GM18505 (cell line): ENCODE measurements around the gene SDR39U1.
"Not testable (repeated sequence)": the region's sequence is repeated elsewhere in the genome, so short reads cannot be mapped to it uniquely, and the experiment has no call there.

ENCODE experiments used
- ATAC-seq: cut with Tn5 transposase; IDR thresholded peaks from one replicate; pipeline ENCODE4 v1.9.1; 2021; ENCODE audit not compliant: unreplicated experiment
- POLR2A ChIP-seq: IDR thresholded peaks from 4 replicates; pipeline ENCODE4 v1.6.1; 2011; ENCODE audit warnings: borderline replicate concordance; ENCODE audit not compliant: insufficient read depth, insufficient read length; ENCODE audit errors: extremely low read depth

SDR39U1 gene

DNA sequence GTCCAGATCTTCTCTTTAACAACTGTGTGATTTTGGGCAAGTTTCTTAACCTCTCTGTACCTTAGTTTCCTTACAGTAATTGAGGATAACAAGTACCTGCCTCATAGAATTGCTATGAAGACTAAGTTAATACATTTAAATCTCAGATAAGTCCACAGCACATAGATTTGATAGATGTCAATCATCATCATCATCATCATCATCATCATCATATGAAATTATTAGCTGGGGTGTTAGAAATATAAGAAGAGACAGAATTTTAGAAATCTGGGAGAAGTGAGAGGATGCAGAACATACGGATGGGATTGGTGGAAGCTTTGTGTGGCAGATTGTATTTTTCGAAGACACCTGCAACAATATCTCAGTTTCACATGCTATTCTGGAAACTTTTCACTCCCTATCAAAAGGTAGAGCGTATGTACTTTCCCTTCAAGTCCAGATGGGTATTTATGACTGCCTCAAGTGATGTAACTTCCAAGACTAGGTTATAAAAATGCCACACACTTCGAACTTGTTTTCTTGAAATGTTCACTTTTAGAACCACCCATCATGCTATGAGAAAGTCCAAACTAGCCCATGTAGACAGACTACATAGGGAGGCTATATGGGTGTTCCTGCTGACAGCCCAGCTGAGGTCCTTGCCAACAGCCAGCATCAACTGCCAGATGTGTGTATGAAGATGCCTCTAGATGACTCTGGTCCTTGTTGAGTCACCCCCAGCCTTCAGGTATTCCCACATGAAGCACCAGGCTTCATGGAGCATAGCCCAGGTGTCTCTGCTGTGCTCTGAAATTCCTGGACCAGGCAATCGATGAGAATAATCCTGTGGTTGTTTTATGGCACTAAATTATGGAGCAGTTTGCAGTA lies 20.7 kb upstream of the SDR39U1 start:
- TF ChIP-seq POLR2A = no peak
- no peak for ATAC-seq

DNA sequence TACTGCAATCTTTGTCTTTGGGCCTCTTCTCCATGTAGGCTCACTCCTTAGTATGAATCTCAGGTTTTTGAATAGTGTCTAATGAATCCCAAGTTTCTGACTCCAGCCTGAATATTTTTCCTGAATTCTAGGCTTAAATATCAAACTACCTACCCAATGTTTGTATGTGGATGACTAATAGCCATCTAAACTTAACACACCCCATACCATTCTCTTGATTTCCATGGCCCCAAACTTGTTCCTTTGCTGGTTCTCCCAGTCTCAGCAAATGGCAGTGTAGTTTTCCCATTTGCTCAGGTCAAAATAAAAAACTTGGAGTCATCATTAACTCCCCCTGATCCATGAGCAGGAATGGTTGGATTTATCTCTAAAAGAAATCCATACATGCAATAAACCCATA lies 18.8 kb upstream of the SDR39U1 start:
- TF ChIP-seq POLR2A = no peak
- no peak for ATAC-seq

DNA sequence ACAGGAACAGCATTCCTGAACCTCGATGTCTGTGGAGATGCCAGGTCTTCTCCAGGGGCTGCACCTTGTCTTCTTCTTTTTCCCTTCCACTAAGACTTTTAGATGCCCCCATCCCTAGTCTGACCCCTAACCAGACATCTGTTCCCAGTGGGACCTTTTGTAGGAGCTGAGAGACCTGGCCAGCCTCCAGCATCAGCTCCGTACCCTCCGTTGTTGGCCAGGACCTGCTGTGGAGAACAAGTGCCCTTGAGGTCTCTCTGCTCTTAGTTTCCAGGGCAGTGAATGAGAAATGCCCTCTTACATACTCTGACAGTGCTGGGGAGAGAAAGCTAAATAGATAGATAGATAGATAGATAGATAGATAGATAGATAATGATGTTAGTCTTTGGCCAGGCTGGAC lies 16.8 kb upstream of the SDR39U1 start:
- TF ChIP-seq POLR2A = no peak
- ATAC-seq = no peak

DNA sequence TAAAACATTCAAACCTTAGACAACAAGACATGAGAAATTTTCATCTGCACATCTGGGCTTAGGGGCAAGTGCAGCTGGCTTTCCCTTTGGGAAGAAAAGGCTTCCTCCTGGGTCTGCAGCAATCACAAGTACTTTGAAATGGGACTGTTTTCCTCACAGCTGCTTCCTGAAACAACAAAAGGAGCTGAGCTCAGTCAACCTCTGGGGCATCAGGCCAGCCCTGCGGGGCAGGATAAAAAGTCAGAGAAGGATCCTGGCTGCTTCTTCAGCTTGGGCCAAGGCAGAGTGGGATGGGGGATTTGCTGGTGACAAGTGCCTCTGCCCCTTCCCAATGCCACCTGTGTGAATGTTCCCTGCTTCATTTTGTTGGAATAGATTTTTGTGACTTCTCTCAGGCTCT lies 16.2 kb upstream of the SDR39U1 start:
- TF ChIP-seq POLR2A = no peak

DNA sequence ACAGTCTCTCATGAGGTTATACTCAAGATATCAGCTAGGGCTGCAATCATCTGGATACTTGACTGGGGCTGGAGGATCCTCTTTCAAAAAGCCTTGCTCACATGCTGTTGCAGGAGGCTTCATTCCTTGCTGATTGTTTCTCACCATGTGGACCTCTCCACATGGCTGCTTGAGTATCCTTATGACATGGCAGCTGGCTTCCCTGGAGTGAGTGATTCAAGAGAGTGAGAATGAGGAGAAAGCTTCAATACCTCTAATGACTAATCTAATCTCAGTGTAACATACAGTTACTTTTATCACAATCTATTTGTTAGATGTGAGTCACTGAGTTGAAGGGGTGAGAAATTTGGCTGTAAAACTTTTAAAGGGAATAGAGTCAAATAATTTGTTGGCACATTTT lies 14.4 kb upstream of the SDR39U1 start:
- ATAC-seq = no peak
- no peak for TF ChIP-seq POLR2A

More for the DNA sequence above, 16.2 kb upstream of the SDR39U1 start:
- ATAC-seq = no peak

DNA sequence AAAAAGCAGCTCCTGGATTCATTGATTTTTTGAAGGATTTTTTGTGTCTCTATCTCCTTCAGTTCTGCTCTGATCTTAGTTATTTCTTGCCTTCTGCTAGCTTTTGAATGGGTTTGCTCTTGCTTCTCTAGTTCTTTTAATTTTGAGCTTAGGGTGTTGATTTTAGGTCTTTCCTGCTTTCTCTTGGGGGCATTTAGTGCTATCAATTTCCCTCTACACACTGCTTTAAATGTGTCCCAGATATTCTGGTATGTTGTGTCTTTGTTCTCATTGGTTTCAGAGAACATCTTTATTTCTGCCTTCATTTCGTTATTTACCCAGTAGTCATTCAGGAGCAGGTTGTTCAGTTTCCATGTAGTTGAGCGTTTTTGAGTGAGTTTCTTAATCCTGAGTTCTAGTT lies 8.3 kb upstream of the SDR39U1 start:
- ATAC-seq = not testable (repeated sequence)

DNA sequence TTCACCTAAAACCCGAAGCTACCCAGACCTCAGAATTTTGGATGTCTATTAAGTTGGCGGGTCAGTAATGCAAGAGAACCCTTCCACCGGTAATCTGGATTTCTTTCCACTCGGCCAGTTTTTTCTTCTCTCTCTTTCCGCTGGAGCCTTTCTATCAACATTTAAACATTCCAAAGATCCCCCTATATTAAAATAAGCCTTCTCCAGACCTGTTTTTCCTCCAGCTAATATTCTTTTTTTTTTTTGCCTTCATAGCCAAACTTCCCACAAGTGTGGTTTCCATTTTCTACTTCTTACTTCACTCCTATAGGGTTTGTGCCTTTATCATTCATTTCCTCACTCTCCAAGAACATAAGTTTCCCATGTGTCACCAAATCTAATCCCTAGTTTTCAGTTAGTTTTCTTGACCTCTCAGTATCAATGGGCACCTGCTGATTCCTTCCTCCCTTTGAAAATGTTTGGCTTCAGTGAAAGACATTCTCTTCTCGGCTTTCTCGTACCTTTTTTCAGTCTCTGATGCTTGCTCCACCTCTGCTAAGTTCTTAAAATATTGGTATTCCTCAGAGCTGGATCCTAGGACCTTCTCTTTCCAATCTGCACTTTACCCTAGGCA lies 583 bp upstream of the SDR39U1 start:
- ATAC-seq = no peak
- TF ChIP-seq POLR2A = no peak

DNA sequence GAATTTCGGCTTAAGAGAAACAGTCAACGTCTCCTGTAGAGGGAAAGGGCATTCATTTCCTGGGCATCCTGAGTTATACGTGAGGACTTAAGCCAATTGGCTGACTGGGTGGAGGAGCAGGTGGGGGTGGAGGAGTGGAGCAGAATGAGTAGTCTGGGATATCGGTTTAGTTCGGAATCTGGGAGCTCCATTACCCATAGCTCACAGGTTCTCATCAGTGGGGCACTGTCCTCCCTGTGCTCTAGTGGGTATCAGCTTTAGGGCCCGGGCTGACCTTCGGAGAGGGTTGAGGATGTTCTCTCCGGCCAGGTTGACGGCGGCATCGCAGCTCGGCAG lies 704 bp downstream of the SDR39U1 start:
- no peak for TF ChIP-seq POLR2A
- ATAC-seq = no peak

DNA sequence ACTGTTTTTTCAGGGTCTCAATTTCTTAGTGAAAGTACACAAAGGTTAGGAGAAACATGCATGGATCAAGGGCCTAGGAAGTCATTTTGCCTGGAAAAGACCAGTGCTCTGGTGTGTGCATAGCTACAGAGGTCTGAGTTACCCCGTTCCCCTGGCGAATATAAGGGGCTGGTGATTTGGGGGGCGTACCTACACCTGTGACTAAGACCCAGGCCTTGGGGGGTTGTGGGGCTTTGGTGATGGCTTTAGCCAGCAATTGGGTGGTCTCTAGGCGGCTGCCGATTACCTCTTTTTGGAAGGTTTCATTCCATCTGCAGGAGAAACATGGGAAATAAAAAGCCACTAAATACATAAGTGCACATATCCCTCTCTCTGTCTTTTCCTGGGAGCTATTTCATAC lies 1.1 kb downstream of the SDR39U1 start:
- ATAC-seq = no peak
- no peak for TF ChIP-seq POLR2A

DNA sequence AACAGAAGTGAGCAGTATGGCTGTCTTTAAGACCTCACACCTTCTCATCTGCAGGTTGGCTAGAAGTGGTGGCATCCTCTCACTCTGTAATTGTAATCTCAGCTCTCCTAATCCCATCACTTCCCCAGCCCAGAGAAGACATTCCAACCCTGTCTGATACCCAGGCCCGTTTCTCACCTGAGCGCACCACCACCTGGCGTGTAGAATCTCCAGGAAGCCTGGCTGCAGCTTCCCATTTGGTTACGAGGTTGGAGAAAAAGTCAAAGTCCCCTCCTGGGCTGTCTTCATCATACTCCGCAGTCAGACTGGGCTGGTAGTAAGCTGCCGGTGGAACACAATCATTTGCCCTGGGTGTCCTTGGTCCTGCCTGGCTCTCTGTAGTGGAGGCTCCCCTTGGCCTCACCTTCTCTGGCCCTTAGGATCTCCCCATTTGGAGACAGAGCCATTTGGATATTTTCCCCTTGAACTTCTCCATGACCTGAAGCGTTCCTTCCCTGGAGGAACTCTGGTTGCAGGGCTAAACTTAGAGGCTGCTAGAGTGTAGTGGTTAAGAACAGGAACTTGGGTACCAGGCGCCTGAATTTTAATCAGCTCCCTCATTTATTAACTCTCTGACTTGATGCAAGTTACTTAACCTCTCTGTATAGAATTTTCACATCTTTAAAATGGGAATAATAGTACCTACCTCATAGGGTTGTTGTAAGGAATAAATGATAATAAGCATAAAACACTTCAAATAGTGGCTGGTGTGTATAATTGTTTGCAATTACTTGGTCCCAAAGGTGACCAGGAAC lies 1.8 kb downstream of the SDR39U1 start:
- no peak for TF ChIP-seq POLR2A
- ATAC-seq = no peak

DNA sequence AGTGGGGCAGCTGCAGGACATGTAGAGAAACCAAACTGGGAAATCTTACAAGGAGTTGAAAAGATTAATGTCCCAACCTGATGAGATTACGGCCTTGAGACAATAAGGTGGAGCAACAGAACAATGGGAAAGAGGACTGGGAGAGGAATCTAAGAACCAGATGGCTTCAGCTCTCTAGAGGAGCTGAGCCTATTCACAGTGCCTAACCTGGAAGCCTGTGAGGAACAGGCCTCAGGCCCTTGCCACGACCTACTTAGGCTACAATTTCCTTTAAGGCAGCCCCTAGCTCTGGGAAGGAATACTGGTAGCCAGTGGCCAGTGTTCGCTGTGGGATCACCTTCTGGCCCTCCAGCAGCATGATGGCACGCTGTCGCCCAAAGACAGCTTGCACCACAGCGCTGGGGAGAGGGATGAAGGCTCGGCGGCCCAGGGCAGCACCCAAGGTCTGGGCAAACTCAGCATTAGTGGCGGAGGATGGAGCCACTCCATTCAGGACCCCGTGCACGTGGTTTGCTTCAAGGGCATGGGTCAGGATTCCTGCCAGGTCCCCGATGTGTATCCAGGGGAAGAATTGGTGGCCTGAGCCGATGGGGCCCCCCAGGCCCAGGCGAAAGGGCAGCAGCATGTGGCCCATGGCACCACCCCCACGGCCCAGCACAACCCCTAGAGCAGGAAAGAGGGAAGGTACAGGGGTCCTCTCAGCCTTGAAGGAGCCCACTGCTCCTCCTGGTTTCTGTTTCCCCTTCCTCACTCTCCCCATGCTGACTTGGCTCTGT lies 2.6 kb downstream of the SDR39U1 start:
- TF ChIP-seq POLR2A = no peak
- ATAC-seq = no peak

DNA sequence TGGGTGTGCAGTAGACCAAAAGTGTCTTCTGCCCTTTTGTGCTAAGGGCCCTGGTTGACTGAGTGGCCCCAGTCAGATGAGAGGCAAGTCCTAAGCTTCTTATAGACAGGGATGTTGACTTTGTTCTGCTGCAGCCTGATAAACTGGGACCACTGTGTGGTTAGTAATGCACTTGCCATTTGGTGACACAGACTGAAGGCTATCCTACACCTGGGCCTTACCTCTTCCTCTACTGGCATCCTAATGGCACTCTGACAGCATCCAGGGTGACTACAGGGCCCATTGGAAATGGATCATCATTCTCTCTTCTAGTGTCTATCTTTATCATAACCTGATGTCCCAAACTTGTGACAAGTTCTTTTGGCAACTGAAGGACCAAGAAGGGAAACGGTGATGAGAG lies 3.3 kb downstream of the SDR39U1 start:
- no peak for ATAC-seq
- TF ChIP-seq POLR2A = no peak
